Lower lobe of right lung (tissue), 2 donors: ENCODE data around the gene PPFIA4. TPM values are rescaled to one million over a fixed set of nuclear protein-coding genes. Genes with fewer than 3 reads are reported as not detected.

Source experiments
- ATAC-seq, 2 donors: fragments of 200-7000 bp; cut with Tn5 transposase; one replicate each; pipeline ENCODE4 v1.9.1; 2020 to 2022; ENCODE audit warnings: mild to moderate bottlenecking in 2 of 2, moderate library complexity in 2 of 2
- DNase-seq: peaks from one replicate; pipeline ENCODE4 v3.0.0-alpha.2; 2020
- H3K27ac ChIP-seq: fragments of 200-600 bp; one replicate; pipeline ENCODE4 v1.8.0; 2022
- H3K27me3 ChIP-seq: fragments of 200-600 bp; one replicate; pipeline ENCODE4 v1.8.0; 2022; ENCODE audit warnings: low read depth
- H3K36me3 ChIP-seq: fragments of 200-600 bp; one replicate; pipeline ENCODE4 v1.8.0; 2022; ENCODE audit warnings: mild to moderate bottlenecking
- H3K4me1 ChIP-seq: fragments of 200-600 bp; one replicate; pipeline ENCODE4 v1.8.0; 2022
- H3K4me3 ChIP-seq: fragments of 200-600 bp; one replicate; pipeline ENCODE4 v1.8.0; 2022; ENCODE audit warnings: mild to moderate bottlenecking
- H3K9me3 ChIP-seq: fragments of 200-600 bp; one replicate; pipeline ENCODE4 v1.8.0; 2022
- intact Hi-C: fragments of 100-400 bp; cut with DNase I; formaldehyde crosslinking; loops from one replicate; pipeline ENCODE4 v1.11.0; 2022
- total RNA-seq: library from RNA; stranded (reverse); fragmentation: NEBNext Ultra II Directional; extraction: Animal tissue kit (Norgen Biotek cat#: 25700); gene quantifications from one replicate; pipeline ENCODE4 v1.2.1, GENCODE V29; 2021
- TF ChIP-seq, protein P1 (sequence below): fragments of 200-600 bp; IDR thresholded peaks from one replicate; pipeline ENCODE4 v1.8.0; 2022; ENCODE audit warnings: antibody characterized with exemption, mild to moderate bottlenecking
- donor health status: DM: no; HTN: yes; CAD: no; lungs with severe emphysema.

The PPFIA4 gene
- total RNA-seq, 1 donor from 2014 or later = 1.3 TPM

DNA sequence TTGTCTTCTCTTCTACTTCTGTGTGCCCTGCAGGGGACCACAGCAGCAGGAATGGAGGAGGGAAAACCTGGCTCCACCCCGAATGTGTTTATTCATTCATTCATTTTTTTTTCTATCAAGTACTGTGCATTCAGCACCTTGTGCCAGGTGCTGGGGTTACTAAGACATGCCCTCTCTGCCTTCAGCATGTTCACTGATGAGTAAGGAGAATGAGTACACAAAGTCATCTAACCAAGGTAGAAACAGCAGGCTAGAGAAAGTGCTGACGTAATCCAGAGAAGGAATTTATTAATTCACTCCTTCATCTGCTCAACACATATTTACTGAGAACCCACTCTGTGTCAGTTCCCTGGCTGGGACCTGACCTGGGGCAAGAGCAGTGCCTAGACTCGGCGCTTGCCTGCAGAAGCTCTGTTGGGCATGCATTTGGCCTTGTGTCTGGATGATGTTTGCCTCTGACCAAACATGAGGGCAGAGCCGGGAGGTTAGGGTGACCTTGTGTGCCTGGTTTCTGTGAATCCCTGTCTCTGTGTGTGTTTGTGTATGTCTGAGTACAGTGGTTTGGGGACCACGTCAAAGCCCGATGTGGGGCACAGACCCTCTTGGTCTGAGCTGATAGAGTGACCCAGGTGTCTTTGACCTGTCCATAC is 62.8 kb downstream of the PPFIA4 start:
- Histone ChIP-seq H3K27ac (no peak overlapping the region), H3K9me3 (peaks cover under 1% of the 10 kb centered on the region), H3K36me3 (no peaks in the 10 kb centered on the region), H3K27me3 (no peaks in the 10 kb centered on the region), H3K4me3 (no peak overlapping the region), H3K4me1 (no peaks in the 10 kb centered on the region)
- intact Hi-C loops = no loop called here
- ATAC-seq (no peak), DNase-seq (no peak)
- TF ChIP-seq, protein P1, sequence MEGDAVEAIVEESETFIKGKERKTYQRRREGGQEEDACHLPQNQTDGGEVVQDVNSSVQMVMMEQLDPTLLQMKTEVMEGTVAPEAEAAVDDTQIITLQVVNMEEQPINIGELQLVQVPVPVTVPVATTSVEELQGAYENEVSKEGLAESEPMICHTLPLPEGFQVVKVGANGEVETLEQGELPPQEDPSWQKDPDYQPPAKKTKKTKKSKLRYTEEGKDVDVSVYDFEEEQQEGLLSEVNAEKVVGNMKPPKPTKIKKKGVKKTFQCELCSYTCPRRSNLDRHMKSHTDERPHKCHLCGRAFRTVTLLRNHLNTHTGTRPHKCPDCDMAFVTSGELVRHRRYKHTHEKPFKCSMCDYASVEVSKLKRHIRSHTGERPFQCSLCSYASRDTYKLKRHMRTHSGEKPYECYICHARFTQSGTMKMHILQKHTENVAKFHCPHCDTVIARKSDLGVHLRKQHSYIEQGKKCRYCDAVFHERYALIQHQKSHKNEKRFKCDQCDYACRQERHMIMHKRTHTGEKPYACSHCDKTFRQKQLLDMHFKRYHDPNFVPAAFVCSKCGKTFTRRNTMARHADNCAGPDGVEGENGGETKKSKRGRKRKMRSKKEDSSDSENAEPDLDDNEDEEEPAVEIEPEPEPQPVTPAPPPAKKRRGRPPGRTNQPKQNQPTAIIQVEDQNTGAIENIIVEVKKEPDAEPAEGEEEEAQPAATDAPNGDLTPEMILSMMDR = no peak

DNA sequence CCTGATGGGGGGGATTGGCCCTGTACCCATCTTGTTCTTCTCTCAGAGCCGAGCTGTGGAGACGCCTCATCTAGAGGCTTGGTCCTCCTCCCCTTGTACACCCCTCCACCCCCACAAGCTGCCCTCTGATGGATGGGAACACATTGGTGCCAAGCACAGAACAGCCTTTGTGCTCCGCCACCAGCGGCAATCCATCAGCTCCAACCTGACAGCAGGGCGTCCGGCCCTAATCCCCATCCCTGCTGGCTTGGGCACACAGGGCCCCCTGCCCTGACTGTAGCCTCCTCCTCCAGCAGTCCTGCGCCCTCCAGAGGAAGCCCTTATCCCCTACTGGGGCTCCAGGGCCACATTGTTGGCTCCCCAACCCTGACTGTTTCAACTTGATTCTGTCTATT is 63.4 kb downstream of the PPFIA4 start:
- TF ChIP-seq, protein P1 = no peak
- Histone ChIP-seq H3K4me1 (no peaks in the 10 kb centered on the region), H3K27ac (no peak overlapping the region), H3K36me3 (no peaks in the 10 kb centered on the region), H3K4me3 (no peak overlapping the region), H3K9me3 (peaks cover 4% of the 10 kb centered on the region), H3K27me3 (no peaks in the 10 kb centered on the region)
- DNase-seq = no peak
- no peak for ATAC-seq
- intact Hi-C loops = no loop called here

DNA sequence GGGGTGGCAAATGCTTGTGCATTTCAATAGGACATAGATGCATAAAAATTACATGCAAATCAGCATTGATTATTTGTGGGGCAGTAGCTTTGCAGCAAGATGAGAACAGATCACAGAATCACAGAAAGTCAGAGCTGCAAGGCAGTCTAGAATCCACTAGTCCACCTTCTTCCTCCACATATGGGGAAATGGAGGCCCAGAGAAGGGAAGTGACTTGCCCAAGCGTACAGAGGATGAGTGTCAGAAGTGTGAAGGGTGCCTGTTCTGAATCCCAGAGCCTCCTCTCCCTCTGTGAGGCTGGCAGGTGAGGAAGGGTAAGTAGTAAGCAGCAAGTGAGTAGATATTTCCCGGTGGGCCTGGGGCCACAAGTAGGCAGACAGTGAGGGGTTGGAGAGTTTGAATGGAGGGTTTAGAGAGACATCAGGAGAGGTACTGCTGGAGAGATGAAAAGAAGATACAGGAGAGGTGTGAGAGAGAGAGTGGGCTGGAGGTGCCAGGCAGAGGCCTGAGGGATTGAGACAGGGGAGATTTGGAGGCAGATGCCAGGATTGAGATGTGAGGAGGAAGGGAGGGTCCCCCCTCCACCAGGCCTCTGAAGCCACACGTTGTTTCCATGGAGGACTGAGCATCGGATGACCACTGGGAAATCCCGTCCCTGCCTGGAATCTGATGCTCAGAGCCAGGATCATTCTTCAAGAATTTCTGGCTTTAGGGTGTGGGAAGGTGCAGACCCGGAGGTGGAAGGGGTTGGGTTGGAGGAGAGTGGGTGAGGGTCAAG is 64.3 kb downstream of the PPFIA4 start:
- H3K36me3 ChIP-seq = no peaks in the 10 kb centered on the region
- H3K27me3 ChIP-seq = no peaks in the 10 kb centered on the region
- intact Hi-C loops = no loop called here
- H3K4me3 ChIP-seq = no peak overlapping the region
- no peak for DNase-seq
- no peak for ATAC-seq
- H3K4me1 ChIP-seq = no peaks in the 10 kb centered on the region
- TF ChIP-seq, protein P1 = no peak
- peaks cover 12% of the 10 kb centered on the region for H3K9me3 ChIP-seq
- H3K27ac ChIP-seq = no peak overlapping the region

DNA sequence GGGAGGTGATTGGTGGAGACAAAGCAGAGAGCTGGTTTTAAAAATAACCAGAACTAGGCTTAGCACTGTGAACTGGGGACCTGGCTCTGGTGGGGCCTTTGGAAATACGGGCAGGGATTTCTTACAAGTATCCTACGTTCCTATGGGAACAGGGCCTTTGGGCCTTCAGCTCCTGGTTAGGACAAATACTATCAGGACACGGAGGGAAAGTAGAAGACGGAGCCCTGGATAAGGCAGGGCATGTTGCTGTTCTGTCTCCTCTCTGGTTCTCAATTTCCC is 64.8 kb downstream of the PPFIA4 start:
- Histone ChIP-seq H3K27me3 (no peaks in the 10 kb centered on the region), H3K9me3 (peaks cover 15% of the 10 kb centered on the region), H3K4me3 (no peak overlapping the region), H3K27ac (no peak overlapping the region), H3K4me1 (no peaks in the 10 kb centered on the region), H3K36me3 (no peaks in the 10 kb centered on the region)
- intact Hi-C loops = no loop called here
- TF ChIP-seq, protein P1 = no peak
- ATAC-seq (no peak), DNase-seq (no peak)

DNA sequence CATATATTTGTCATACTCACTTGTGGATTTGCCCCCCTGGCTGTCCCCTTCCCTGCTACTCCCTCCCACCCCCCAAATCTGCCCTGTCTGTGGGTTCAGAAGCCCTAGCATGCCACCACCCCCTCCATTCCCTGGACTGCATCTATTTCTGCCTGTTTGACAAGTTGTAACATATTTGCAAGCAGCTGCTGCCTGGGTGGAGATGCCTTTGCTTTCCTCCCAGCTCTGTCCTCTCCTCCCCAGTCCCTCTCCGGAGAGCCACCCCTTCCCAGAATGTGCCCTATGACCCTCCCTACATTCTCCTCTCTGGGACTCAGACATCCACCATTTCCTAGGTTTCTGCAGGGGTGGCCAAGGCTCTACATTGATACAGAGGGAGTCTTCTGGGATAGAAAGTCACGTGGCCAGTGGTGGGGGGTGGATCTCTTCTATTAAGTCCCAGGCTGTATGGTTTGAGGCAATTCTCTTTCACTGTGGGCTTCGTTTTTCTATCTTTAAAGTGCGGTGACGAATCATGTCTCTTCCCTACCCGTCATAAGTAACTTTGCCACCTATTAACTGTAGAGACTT is 65.6 kb downstream of the PPFIA4 start:
- no peak for DNase-seq
- Histone ChIP-seq H3K9me3 (peaks cover 15% of the 10 kb centered on the region), H3K4me3 (no peak overlapping the region), H3K27me3 (no peaks in the 10 kb centered on the region), H3K27ac (no peak overlapping the region), H3K4me1 (no peaks in the 10 kb centered on the region), H3K36me3 (no peaks in the 10 kb centered on the region)
- TF ChIP-seq, protein P1 = no peak
- intact Hi-C loops = no loop called here
- no peak for ATAC-seq
